HG03460 (cell line): Measurements from ENCODE around the gene C19orf47.

Source experiments
- ATAC-seq: cut with Tn5 transposase; IDR thresholded peaks from one replicate; pipeline ENCODE4 v1.9.1; 2021; ENCODE audit not compliant: unreplicated experiment

C19orf47 gene

GRCh38 chr19:40284251-40284500 lies 64.0 kb downstream of the C19orf47 start:
- ATAC-seq, result no peak

GRCh38 chr19:40283414-40284250 lies 64.6 kb downstream of the C19orf47 start:
- no peak for ATAC-seq

- ATAC-seq, result no peak
These were observed 65.3 kb downstream of the C19orf47 start for GRCh38 chr19:40282920-40283319.

GRCh38 chr19:40282209-40282580 lies 66.0 kb downstream of the C19orf47 start:
- ATAC-seq, result no peak

- no peak for ATAC-seq
These were observed 66.6 kb downstream of the C19orf47 start for GRCh38 chr19:40281381-40282208.

- no peak for ATAC-seq
These were observed 67.5 kb downstream of the C19orf47 start for GRCh38 chr19:40280608-40281221.

- ATAC-seq, result no peak
These were observed 68.2 kb downstream of the C19orf47 start for GRCh38 chr19:40279761-40280607.

- no peak for ATAC-seq
These were observed 69.1 kb downstream of the C19orf47 start for GRCh38 chr19:40279120-40279551.

GRCh38 chr19:40278361-40279035 lies 69.7 kb downstream of the C19orf47 start:
- ATAC-seq, result no peak

- no peak for ATAC-seq
These were observed 70.7 kb downstream of the C19orf47 start for GRCh38 chr19:40277356-40278059.

- ATAC-seq, result no peak
These were observed 73.3 kb downstream of the C19orf47 start for GRCh38 chr19:40274585-40275544.

- no peak for ATAC-seq
These were observed 74.5 kb downstream of the C19orf47 start for GRCh38 chr19:40273469-40274360.

- no peak for ATAC-seq
These were observed 75.9 kb downstream of the C19orf47 start for GRCh38 chr19:40272261-40272660.

GRCh38 chr19:40271706-40272105 lies 76.5 kb downstream of the C19orf47 start:
- no peak for ATAC-seq

GRCh38 chr19:40270362-40271089 lies 77.7 kb downstream of the C19orf47 start:
- ATAC-seq, result no peak
